ENCODE measurements around the gene TIMP3. TPM values are rescaled to one million over a fixed set of nuclear protein-coding genes. Genes with fewer than 3 reads are reported as not detected.

TIMP3 gene
- total RNA-seq, 1 experiment from 2014 or later, result 0.87 TPM

- Histone ChIP-seq H3K4me1 (ENCODE audit: insufficient read depth, low read length) (no peaks in the 10 kb centered on the region; the same call in 1 of the 2 replicates), H3K4me2 (ENCODE audit: insufficient read depth, insufficient read length, low read length) (no peak overlapping the region), H2AFZ (ENCODE audit: low read length) (no peak overlapping the region), H4K5ac (ENCODE audit: insufficient read length, low read depth, low read length) (no peak overlapping the region), H4K20me1 (ENCODE audit: control insufficient read depth, insufficient read depth, insufficient read length) (no peaks in the 10 kb centered on the region), H3K23me2 (ENCODE audit: insufficient read length, low read depth, low read length, poor library complexity, severe bottlenecking) (no peaks in the 10 kb centered on the region), H4K91ac (ENCODE audit: insufficient read length, low read depth, low read length) (no peak overlapping the region), H3K27me3 (ENCODE audit: insufficient read depth, low read length) (no peaks in the 10 kb centered on the region), H3K9ac (ENCODE audit: extremely low read depth, insufficient read length, low read length) (no peak overlapping the region), H4K8ac (replicated peaks; ENCODE audit: insufficient read length, low read depth, low read length) (no peak overlapping the region), H3K23ac (ENCODE audit: insufficient read length, low read depth, low read length) (no peak overlapping the region), H2BK15ac (ENCODE audit: low read depth, low read length) (no peak overlapping the region), H3K79me1 (ENCODE audit: insufficient read depth, low read depth, low read length, poor library complexity, severe bottlenecking) (no peaks in the 10 kb centered on the region), H3K9me3 (ENCODE audit: control insufficient read depth, low read depth, low read length) (no peaks in the 10 kb centered on the region), H3K27ac (ENCODE audit: insufficient read length, low read depth, low read length) (no peak overlapping the region), H2BK12ac (ENCODE audit: insufficient read length, low read depth, low read length) (no peak overlapping the region), H3K18ac (ENCODE audit: insufficient read length, low read depth, low read length) (no peak overlapping the region), H3T11ph (ENCODE audit: low read length) (no peak overlapping the region), H3K79me2 (ENCODE audit: insufficient read depth, low read length) (no peaks in the 10 kb centered on the region), H2BK20ac (ENCODE audit: low read depth, low read length, poor library complexity, severe bottlenecking) (no peak overlapping the region), H2BK120ac (ENCODE audit: low read depth, low read length, poor library complexity, severe bottlenecking) (no peak overlapping the region), H2BK5ac (ENCODE audit: insufficient read length, low read length) (no peak overlapping the region), H3K56ac (ENCODE audit: insufficient read length, low read depth, low read length) (no peak overlapping the region), H3K4ac (ENCODE audit: low read depth, low read length) (no peak overlapping the region), H2AK5ac (ENCODE audit: insufficient read length, low read length) (no peak overlapping the region), H3K14ac (ENCODE audit: insufficient read depth, low read length) (no peak overlapping the region)
- no peak for DNase-seq
- Mint-ChIP-seq H3K4me1 (peaks cover 29 to 35% of the 10 kb centered on the region in 2 experiments), H3K36me3 (ENCODE audit: insufficient read depth in 1 of 3, low read depth in 3 of 3) (peaks cover 0 to 10% (median 1%) of the 10 kb centered on the region in 3 experiments; a peak in 3 of 7 replicates), H3K27me3 (ENCODE audit: low read depth) (peaks cover 2% of the 10 kb centered on the region; the same call in 1 of the 2 replicates), H3K27ac (no peak overlapping the region), H3K4me3 (no peak overlapping the region), H3K9me3 (no peaks in the 10 kb centered on the region)
- TF ChIP-seq CTCF (conservative IDR thresholded peaks at IDR 0.05), result no peak
- WGBS (ENCODE audit: extremely low coverage, insufficient read length, low lambda C conversion rate), result no CpG with 5 or more reads among the region's 1 CpG
These were observed 19.8 kb upstream of the TIMP3 start for GRCh38 chr22:32781695-32782094.
